Activated naive CD4-positive, alpha-beta T cell treated with anti-CD3 and anti-CD28 coated beads, Interleukin-2, amount 50 U/mL, for 24 hours (primary cell): ENCODE results near the gene CEACAM16.

Experiments
- H3K27ac Mint-ChIP-seq: one replicate; pipeline ENCODE4 v1.8.0; 2021; ENCODE audit warnings: mild to moderate bottlenecking, mixed read lengths
- H3K27me3 Mint-ChIP-seq: one replicate; pipeline ENCODE4 v1.8.0; 2021; ENCODE audit warnings: mixed read lengths
- H3K36me3 Mint-ChIP-seq: one replicate; pipeline ENCODE4 v1.8.0; 2021; ENCODE audit warnings: mixed read lengths
- H3K4me1 Mint-ChIP-seq: one replicate; pipeline ENCODE4 v1.8.0; 2021; ENCODE audit warnings: mixed read lengths
- H3K4me3 Mint-ChIP-seq: one replicate; pipeline ENCODE4 v1.8.0; 2021; ENCODE audit warnings: mild to moderate bottlenecking, mixed read lengths
- H3K9me3 Mint-ChIP-seq: one replicate; pipeline ENCODE4 v1.8.0; 2021; ENCODE audit warnings: mixed read lengths

Gene CEACAM16

DNA sequence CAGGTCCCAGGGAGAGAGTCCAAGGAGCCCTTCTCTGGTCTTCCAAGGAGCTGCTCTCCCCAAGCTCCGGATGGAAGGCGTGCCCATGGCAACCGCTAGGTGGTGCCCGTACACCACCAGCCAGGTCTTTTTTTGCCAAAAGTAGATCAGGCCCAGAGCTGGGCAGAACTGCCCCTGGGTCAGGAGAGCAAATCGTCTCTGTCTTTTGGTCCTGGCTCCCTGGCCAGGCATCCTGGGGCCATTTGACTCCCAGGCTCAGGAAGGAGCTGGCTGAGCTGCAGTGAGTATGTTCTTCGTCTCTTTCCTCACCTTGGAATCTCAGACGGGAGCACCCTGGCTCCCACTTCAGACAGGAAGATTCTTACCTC lies 25.0 kb downstream of the CEACAM16 start:
- H3K27me3 Mint-ChIP-seq: no peaks in the 10 kb centered on the region
- H3K4me1 Mint-ChIP-seq: peaks cover 30% of the 10 kb centered on the region
- no peaks in the 10 kb centered on the region for H3K9me3 Mint-ChIP-seq
- no peak overlapping the region for H3K4me3 Mint-ChIP-seq
- H3K27ac Mint-ChIP-seq: no peak overlapping the region
- H3K36me3 Mint-ChIP-seq: no peaks in the 10 kb centered on the region

- H3K27ac Mint-ChIP-seq: no peak overlapping the region
- no peak overlapping the region for H3K4me3 Mint-ChIP-seq
- H3K9me3 Mint-ChIP-seq: no peaks in the 10 kb centered on the region
- no peaks in the 10 kb centered on the region for H3K27me3 Mint-ChIP-seq
- H3K4me1 Mint-ChIP-seq: peaks cover 30% of the 10 kb centered on the region
- no peaks in the 10 kb centered on the region for H3K36me3 Mint-ChIP-seq
Measured at GRCh38 chr19:44725251-44725650, 26.3 kb downstream of the CEACAM16 start.

- Mint-ChIP-seq H3K9me3 (no peaks in the 10 kb centered on the region), H3K27ac (peak overlapping the region; percentile 12), H3K27me3 (no peaks in the 10 kb centered on the region), H3K4me1 (peaks cover 30% of the 10 kb centered on the region), H3K4me3 (no peak overlapping the region), H3K36me3 (no peaks in the 10 kb centered on the region)
Measured at GRCh38 chr19:44725684-44726083, 26.7 kb downstream of the CEACAM16 start.

GRCh38 chr19:44726465-44726864 lies 27.5 kb downstream of the CEACAM16 start:
- no peaks in the 10 kb centered on the region for H3K9me3 Mint-ChIP-seq
- no peak overlapping the region for H3K27ac Mint-ChIP-seq

DNA sequence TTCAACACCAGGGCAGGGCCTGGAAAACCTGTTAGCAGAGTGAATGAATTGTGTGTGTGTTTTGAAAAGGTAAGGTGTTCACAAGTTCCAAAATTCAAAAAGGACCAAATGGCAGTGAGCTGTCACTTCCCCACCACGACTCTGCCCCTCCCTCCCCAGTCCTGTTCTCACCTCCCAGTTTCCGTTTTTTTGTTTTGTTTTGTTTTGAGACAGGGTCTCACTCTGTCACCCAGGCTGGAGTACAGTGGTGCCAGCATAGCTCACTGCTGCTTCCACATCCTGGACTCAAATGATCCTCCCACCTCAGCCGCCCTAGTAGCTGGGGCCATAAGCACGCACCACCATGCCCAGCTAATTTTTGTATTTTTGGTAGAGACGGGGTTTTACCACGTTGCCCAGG lies 29.2 kb downstream of the CEACAM16 start:
- Mint-ChIP-seq H3K9me3 (no peaks in the 10 kb centered on the region), H3K4me3 (no peak overlapping the region), H3K36me3 (no peaks in the 10 kb centered on the region), H3K27me3 (no peaks in the 10 kb centered on the region), H3K4me1 (peaks cover 26% of the 10 kb centered on the region), H3K27ac (no peak overlapping the region)

More at GRCh38 chr19:44726465-44726864, 27.5 kb downstream of the CEACAM16 start:
- peaks cover 30% of the 10 kb centered on the region for H3K4me1 Mint-ChIP-seq
- H3K27me3 Mint-ChIP-seq: no peaks in the 10 kb centered on the region
- no peak overlapping the region for H3K4me3 Mint-ChIP-seq
- no peaks in the 10 kb centered on the region for H3K36me3 Mint-ChIP-seq

- Mint-ChIP-seq H3K27ac (no peak overlapping the region), H3K4me1 (peaks cover 12% of the 10 kb centered on the region), H3K36me3 (no peaks in the 10 kb centered on the region), H3K27me3 (no peaks in the 10 kb centered on the region), H3K4me3 (no peak overlapping the region), H3K9me3 (no peaks in the 10 kb centered on the region)
Measured at GRCh38 chr19:44729516-44730033, 30.6 kb downstream of the CEACAM16 start.

GRCh38 chr19:44731081-44731480 lies 32.1 kb downstream of the CEACAM16 start:
- H3K36me3 Mint-ChIP-seq: no peaks in the 10 kb centered on the region
- H3K4me1 Mint-ChIP-seq: peaks cover 9% of the 10 kb centered on the region
- H3K27me3 Mint-ChIP-seq: no peaks in the 10 kb centered on the region
- no peak overlapping the region for H3K27ac Mint-ChIP-seq
- no peaks in the 10 kb centered on the region for H3K9me3 Mint-ChIP-seq
- H3K4me3 Mint-ChIP-seq: no peak overlapping the region

DNA sequence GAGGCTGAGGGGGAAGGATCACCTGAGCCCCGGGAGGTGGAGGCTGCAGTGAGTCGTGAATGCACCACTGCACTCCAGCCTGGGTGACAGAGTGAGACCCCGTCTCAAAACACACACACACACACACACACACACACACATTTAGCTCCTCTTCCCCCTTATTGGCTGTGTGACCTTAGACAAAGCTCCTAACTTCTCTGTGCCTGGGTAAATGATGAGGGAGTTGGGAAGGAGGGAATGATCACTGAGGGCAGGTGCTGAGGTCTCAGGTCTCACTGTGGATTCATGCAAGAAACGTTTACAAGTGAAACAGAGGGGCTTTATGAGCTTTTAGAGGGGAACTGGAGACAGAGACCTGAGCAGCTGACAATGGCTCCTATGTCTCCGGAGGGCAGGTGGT lies 32.7 kb downstream of the CEACAM16 start:
- Mint-ChIP-seq H3K27me3 (no peaks in the 10 kb centered on the region), H3K9me3 (no peaks in the 10 kb centered on the region), H3K4me1 (peaks cover 9% of the 10 kb centered on the region), H3K4me3 (no peak overlapping the region), H3K27ac (no peak overlapping the region), H3K36me3 (no peaks in the 10 kb centered on the region)

DNA sequence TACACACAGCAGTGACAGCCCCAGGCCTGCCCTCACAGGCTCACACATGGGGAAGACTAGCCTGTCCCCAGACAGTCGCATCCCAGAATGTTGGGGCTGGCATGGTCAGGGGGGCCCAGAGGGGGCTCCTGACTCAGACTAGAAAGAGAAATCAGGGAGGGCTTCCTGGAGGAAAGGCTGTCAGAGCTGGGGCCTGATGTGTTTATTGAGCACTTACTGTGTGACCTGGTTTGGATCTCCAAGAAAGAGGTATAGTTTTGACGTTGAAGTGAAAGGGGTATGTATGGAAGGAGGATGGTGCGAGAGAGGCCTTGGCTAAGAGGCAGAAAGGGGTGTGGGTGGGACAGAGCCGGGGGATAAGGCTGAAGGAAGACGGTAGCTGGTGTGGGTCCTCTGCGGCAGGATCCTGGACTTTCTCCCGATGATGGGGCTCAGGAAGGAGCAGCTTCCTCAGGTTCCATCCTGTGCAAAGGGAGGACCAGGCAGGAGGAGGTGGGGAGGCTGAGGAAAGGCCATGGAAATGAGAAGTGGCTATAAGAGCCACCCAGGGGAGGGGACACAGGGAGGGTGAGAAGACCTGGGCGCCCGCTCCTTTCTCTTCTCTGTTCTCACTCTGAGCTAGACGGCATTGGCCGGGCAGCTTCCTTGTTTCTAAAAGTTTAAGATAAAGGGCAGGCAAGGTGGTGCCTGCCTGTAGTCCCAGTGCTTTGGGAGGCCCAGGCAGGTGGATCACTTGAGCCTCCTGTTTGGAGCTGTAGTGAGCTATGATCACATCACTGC lies 33.5 kb downstream of the CEACAM16 start:
- Mint-ChIP-seq H3K27me3 (no peaks in the 10 kb centered on the region), H3K4me3 (no peak overlapping the region), H3K36me3 (no peaks in the 10 kb centered on the region), H3K27ac (peak overlapping the region; percentile 21), H3K9me3 (no peaks in the 10 kb centered on the region), H3K4me1 (peaks cover 9% of the 10 kb centered on the region)

DNA sequence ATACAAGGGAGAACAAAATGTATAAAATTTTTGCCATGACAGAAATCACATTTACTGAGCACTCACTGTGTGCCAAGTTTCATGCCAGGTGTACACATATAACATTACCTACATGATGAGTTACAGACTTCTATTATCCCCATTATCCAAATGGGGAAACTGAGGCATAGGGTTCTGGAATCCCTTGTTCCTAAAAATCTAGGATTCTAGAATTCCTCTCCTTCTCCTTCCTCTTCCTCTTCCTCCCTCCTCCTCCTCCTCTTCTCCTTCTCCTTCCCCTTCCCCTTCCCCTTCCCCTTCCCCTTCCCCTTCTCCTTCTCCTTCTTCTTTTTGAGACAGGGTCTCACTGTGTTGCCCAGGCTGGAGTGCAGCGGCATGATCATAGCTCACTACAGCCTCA lies 35.4 kb downstream of the CEACAM16 start:
- Mint-ChIP-seq H3K27ac (no peak overlapping the region), H3K27me3 (no peaks in the 10 kb centered on the region), H3K9me3 (no peaks in the 10 kb centered on the region), H3K4me3 (no peak overlapping the region), H3K36me3 (no peaks in the 10 kb centered on the region), H3K4me1 (no peaks in the 10 kb centered on the region)

DNA sequence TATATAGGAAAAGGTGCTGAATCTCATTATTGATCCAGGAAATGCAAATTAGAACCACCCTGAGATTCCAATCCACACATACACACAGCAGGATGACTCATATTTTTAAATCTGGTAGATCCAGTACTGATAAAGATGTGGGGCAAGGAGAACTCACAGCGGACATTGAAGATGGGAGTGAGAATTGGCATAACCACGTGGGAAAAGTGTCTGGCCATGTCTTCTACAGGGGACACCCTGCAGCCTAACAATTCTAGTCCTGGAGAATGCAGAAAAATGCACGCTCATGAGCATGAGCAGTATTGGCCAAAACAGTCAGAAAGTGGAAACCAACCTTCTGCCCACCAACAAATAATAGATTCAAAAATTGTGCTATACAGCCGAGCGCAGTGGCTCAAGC lies 36.1 kb downstream of the CEACAM16 start:
- H3K9me3 Mint-ChIP-seq: no peaks in the 10 kb centered on the region
- H3K4me1 Mint-ChIP-seq: no peaks in the 10 kb centered on the region
- H3K36me3 Mint-ChIP-seq: no peaks in the 10 kb centered on the region
- no peak overlapping the region for H3K4me3 Mint-ChIP-seq
- H3K27ac Mint-ChIP-seq: peak overlapping the region; percentile 35
- no peaks in the 10 kb centered on the region for H3K27me3 Mint-ChIP-seq

DNA sequence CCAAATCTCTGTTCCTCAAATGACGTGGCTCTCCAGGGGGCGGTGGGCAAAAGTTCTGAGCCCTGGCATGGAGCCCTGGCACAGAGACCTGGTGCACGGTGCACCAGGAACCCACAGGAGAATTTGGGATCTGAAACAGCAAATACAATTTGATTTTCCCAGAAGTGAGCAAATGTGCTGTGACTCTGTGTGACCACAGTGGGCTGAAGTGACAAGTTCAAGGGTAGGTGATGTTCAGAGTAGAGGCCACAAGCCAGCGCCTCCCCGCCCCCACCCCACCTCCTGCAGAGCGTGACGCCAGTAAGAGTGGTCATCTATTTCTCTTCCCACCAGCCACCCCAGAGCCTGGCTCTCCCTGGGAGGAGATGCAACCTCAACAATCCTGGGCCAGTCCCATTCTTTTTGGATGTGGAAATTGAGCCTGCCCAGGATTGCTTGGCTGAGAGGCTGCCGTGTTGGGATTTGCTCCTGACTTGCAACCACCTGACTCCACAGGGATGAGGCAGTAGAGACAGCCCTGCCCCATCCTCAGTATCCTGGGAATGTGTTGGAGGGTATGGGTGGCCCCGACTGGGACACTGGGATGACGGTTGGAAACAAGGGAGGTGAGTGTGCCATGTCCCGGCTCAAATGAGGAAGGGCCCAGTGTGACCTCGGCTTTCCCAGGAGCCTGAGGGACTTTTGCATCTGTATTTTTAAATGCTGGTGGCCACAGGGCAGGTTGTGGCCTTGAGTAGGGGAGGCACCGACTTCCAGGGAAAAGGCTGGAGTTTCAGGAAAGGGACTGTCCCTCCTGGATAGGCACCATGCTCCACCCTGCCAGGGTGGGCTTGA lies 38.5 kb downstream of the CEACAM16 start:
- Mint-ChIP-seq H3K9me3 (no peaks in the 10 kb centered on the region), H3K27ac (no peak overlapping the region), H3K36me3 (no peaks in the 10 kb centered on the region), H3K4me1 (peaks cover 4% of the 10 kb centered on the region), H3K27me3 (no peaks in the 10 kb centered on the region), H3K4me3 (no peak overlapping the region)

DNA sequence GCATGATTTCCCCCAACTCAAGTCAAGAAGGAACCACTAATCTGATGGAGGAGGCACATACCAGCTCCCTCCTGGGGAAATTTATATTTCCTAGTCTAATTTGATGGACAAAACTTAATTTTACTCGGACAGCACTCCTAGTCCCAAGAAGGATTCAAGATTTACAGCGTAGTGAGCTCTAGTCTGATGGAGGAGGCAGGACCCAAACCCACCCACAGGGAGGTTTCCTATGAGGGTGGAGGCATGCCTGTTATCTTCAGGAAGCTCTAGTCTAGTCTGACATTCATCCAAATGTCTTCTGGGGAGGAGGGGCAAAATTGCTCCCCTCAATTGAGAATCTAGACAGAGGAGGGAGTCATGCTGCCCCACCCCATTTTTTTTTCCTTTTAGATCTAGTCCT lies 39.2 kb downstream of the CEACAM16 start:
- peaks cover 7% of the 10 kb centered on the region for H3K4me1 Mint-ChIP-seq
- no peaks in the 10 kb centered on the region for H3K27me3 Mint-ChIP-seq
- H3K4me3 Mint-ChIP-seq: no peak overlapping the region
- peak overlapping the region; percentile 10 for H3K27ac Mint-ChIP-seq
- H3K9me3 Mint-ChIP-seq: no peaks in the 10 kb centered on the region
- no peaks in the 10 kb centered on the region for H3K36me3 Mint-ChIP-seq

GRCh38 chr19:44738603-44739558 lies 39.9 kb downstream of the CEACAM16 start:
- Mint-ChIP-seq H3K27ac (peak overlapping the region; percentile 10), H3K27me3 (no peaks in the 10 kb centered on the region), H3K4me1 (peaks cover 7% of the 10 kb centered on the region), H3K9me3 (no peaks in the 10 kb centered on the region), H3K36me3 (no peaks in the 10 kb centered on the region), H3K4me3 (no peak overlapping the region)

DNA sequence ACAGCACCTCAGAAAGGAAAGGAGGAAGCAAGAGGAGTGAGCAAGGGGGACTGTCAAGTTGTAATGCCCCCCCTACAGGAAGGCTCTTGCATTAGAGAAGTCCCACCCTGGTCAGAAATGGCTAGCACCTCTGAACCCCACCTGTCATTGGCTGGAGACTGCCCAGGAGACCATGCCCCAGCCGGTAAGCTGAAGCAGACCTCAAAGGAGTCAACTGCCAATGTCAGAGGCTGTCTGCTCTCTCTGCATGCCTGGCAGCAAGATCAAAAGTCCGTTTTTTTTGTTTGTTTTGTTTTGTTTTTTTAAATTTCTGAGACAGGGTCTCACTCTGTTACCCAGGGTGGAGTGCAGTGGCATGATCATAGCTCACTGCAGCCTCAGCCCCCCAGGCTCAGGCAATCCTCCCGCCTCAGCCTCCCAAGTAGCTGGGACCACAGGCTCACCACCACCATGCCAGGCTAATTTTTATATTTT lies 41.4 kb downstream of the CEACAM16 start:
- Mint-ChIP-seq H3K27me3 (no peaks in the 10 kb centered on the region), H3K9me3 (no peaks in the 10 kb centered on the region), H3K4me1 (peaks cover 7% of the 10 kb centered on the region), H3K36me3 (no peaks in the 10 kb centered on the region), H3K27ac (peak overlapping the region; percentile 8), H3K4me3 (no peak overlapping the region)
